HepG2 (cell line): ENCODE data around the gene MYRIP. TPM values are rescaled to one million over a fixed set of nuclear protein-coding genes. Genes with fewer than 3 reads are reported as not detected.

Experiments used
- ATAC-seq: fragments of 200-7000 bp; cut with Tn5 transposase; 3 replicates; pipeline ENCODE4 v1.9.1; 2020; ENCODE audit warnings: mild to moderate bottlenecking, moderate library complexity
- BruUV-seq: library from RNA; stranded (reverse); fragments of 400-500 nt; replicated peaks from 2 replicates; lab custom pipeline; 2021; lab: Mats Ljungman, UMichigan
- CTCF ChIA-PET: fragments of 300-600 bp; formaldehyde crosslinking; extraction: SDS; loops from one replicate; lab custom pipeline; 2021; ENCODE audit warnings: low total read pairs, inconsistent platforms, low intra/inter-chr PET ratio; lab: Yijun Ruan, JAX
- POLR2A ChIA-PET: fragments of 350-600 bp; sonication (Branson Sonifier 250); formaldehyde crosslinking; loops from one replicate; lab custom pipeline; 2020; ENCODE audit warnings: antibody characterized with exemption, inconsistent platforms; lab: Yijun Ruan, JAX
- DNase-seq: peaks from one replicate; pipeline ENCODE4 v3.0.0-alpha.2; 2015; ENCODE audit warnings: low spot score
- FAIRE-seq: peaks from 3 replicates; lab custom pipeline; 2011; peaks lifted over from hg19 to GRCh38; lab: Jason Lieb, UNC
- H2AFZ ChIP-seq: one replicate; pipeline ENCODE4 v1.6.1; 2011; ENCODE audit warnings: low read length, inconsistent platforms
- H3K27ac ChIP-seq: fragments of 300-600 bp; 3 replicates; pipeline ENCODE4 v1.8.0; 2011; ENCODE audit warnings: mixed run types, mild to moderate bottlenecking, mixed read lengths, low read length, inconsistent platforms; ENCODE audit not compliant: insufficient read depth; ENCODE audit errors: extremely low read length
- H3K27me3 ChIP-seq, 2 experiments: fragments of 200-600 bp in 1 of 2; 2 replicates in 1 of 2; 3 replicates in 1 of 2; pipeline versions ENCODE4 v1.6.0 to v1.8.0; 2011; ENCODE audit warnings: low read length in 2 of 2, mild to moderate bottlenecking in 2 of 2, moderate library complexity in 2 of 2, inconsistent platforms in 1 of 2; ENCODE audit not compliant: insufficient read depth in 2 of 2, control insufficient read depth in 1 of 2
- H3K36me3 ChIP-seq, 2 experiments: fragments of 200-600 bp in 1 of 2; replicated peaks in 1 of 2; 2 replicates in 1 of 2; 3 replicates in 1 of 2; pipeline versions ENCODE4 v1.5.1 to v1.8.0; 2011; ENCODE audit warnings: low read length in 2 of 2, inconsistent platforms in 1 of 2; ENCODE audit not compliant: insufficient read depth in 2 of 2, control insufficient read depth in 1 of 2
- H3K4me1 ChIP-seq: 2 replicates; pipeline ENCODE4 v1.5.1; 2012; ENCODE audit warnings: low read length, inconsistent platforms; ENCODE audit not compliant: insufficient read depth
- H3K4me2 ChIP-seq: 2 replicates; pipeline ENCODE4 v1.6.0; 2011; ENCODE audit warnings: low read depth, low read length, inconsistent platforms
- H3K4me3 ChIP-seq, 3 experiments: fragments of 200-600 bp in 1 of 3; sonication (generic), shearing (Covaris generic) in 1 of 3; replicated peaks in 1 of 3; 2 replicates each; pipeline ENCODE4 v1.5.1; 2011 to 2016; ENCODE audit warnings: low read length in 3 of 3, inconsistent platforms in 2 of 3, low read depth in 2 of 3, mild to moderate bottlenecking in 2 of 3, control low read depth in 1 of 3, mixed read lengths in 1 of 3; ENCODE audit not compliant: insufficient read depth in 1 of 3
- H3K79me2 ChIP-seq: one replicate; pipeline ENCODE4 v1.6.1; 2011; ENCODE audit warnings: low read length, inconsistent platforms; ENCODE audit not compliant: insufficient read depth
- H3K9ac ChIP-seq: 2 replicates; pipeline ENCODE4 v1.6.0; 2011; ENCODE audit warnings: mild to moderate bottlenecking, low read depth, low read length, inconsistent platforms; ENCODE audit not compliant: insufficient read depth
- H3K9me3 ChIP-seq: 2 replicates; pipeline ENCODE4 v1.5.1; 2012; ENCODE audit warnings: mild to moderate bottlenecking, low read length
- H4K20me1 ChIP-seq: 2 replicates; pipeline ENCODE4 v1.6.0; 2011; ENCODE audit warnings: inconsistent platforms, mild to moderate bottlenecking, low read length, moderate library complexity; ENCODE audit not compliant: insufficient read depth
- CREM ChIP-seq, 2 experiments: sonication (generic) in 1 of 2; formaldehyde crosslinking in 1 of 2; IDR thresholded peaks; 2 replicates each; pipeline versions ENCODE4 v1.4.0 to v1.6.1; 2016 to 2020; ENCODE audit warnings: antibody characterized with exemption in 1 of 2, mild to moderate bottlenecking in 1 of 2, missing genetic modification reagents in 1 of 2
- E2F5 ChIP-seq: sonication (generic); formaldehyde crosslinking; conservative IDR thresholded peaks from 2 replicates; pipeline ENCODE4 v1.4.0; 2020; ENCODE audit warnings: missing genetic modification reagents
- HDAC6 ChIP-seq: fragments of 200-600 bp; sonication (generic); IDR thresholded peaks from 2 replicates; pipeline ENCODE4 v1.7.0; 2017; ENCODE audit warnings: mild to moderate bottlenecking, antibody characterized with exemption, low read length, low read depth
- IKZF4 ChIP-seq: sonication (generic); formaldehyde crosslinking; IDR thresholded peaks from 2 replicates; pipeline ENCODE4 v1.5.1; 2020; ENCODE audit warnings: borderline replicate concordance, mild to moderate bottlenecking, low read depth, missing genetic modification reagents; ENCODE audit errors: not compliant biosample characterization
- PHB2 ChIP-seq: fragments of 450-650 bp; IDR thresholded peaks from 2 replicates; pipeline ENCODE4 v1.6.1; 2018; ENCODE audit not compliant: partially characterized antibody
- SIX4 ChIP-seq: sonication (generic); formaldehyde crosslinking; IDR thresholded peaks from 2 replicates; pipeline ENCODE4 v1.4.0; 2020; ENCODE audit warnings: missing genetic modification reagents
- WIZ ChIP-seq: sonication (generic); formaldehyde crosslinking; IDR thresholded peaks from 2 replicates; pipeline ENCODE4 v1.5.1; 2020; ENCODE audit warnings: mild to moderate bottlenecking, missing genetic modification reagents
- ZNF678 ChIP-seq: sonication (generic); formaldehyde crosslinking; IDR thresholded peaks from 2 replicates; pipeline ENCODE4 v1.4.0; 2020; ENCODE audit warnings: mild to moderate bottlenecking, missing genetic modification reagents
- WGBS: methylation state at CpG from one replicate; pipeline ENCODE4 v1.1.6; 2017; ENCODE audit warnings: low lambda C conversion rate; 5-methylcytosine and 5-hydroxymethylcytosine counted together
- in situ Hi-C: cut with HindIII; loops from 2 replicates; pipeline ENCODE4 v1.10.0; 2017; ENCODE audit warnings: low pct_unique_long_range_greater_than_20kb; ENCODE audit not compliant: extremely low pct_ligation_motif_present
- intact Hi-C: fragments of 100-400 bp; cut with micrococcal nuclease; formaldehyde crosslinking; loops from one replicate; pipeline ENCODE4 v1.10.0; 2022; ENCODE audit not compliant: unreplicated experiment
- polyA plus RNA-seq, 8 experiments: library from polyadenylated mRNA; depleted of rRNA in 3 of 8; stranded (reverse) in 7 of 8; unstranded in 1 of 8; fragments of >200 nt; fragmentation: Illumina TruSeq in 4 of 8; extraction: Trizol in 4 of 8; gene quantifications; 2 replicates each; pipeline versions ENCODE4 v1.2.1 to v1.2.3, GENCODE V29; 2011 to 2016; ENCODE audit warnings: low read depth in 4 of 8, missing spikeins in 1 of 8, mixed read lengths in 1 of 8; ENCODE audit not compliant: insufficient read depth in 1 of 8
- total RNA-seq, 5 experiments: library from RNA; depleted of rRNA; stranded (reverse); fragments of >200 nt; fragmentation: Illumina TruSeq; extraction: Trizol; gene quantifications; 2 replicates each; pipeline ENCODE4 v1.2.3, GENCODE V29; 2016; ENCODE audit warnings: low read depth in 1 of 5
- TF ChIP-seq, protein P1 (sequence below): sonication (generic); formaldehyde crosslinking; IDR thresholded peaks from 2 replicates; pipeline ENCODE4 v1.5.0; 2020; ENCODE audit warnings: mild to moderate bottlenecking, low read depth, missing genetic modification reagents, borderline replicate concordance

The MYRIP gene
- total and polyA plus RNA-seq, 2 of the 13 experiments (the other 11 are each of a cell fraction or from before 2014, with no cell fraction given): 0.64 to 0.84 TPM

GRCh38 chr3:40206522-40206921 is 397.1 kb downstream of the MYRIP start:
- H3K4me1 ChIP-seq: peaks cover 11% of the 10 kb centered on the region
- H3K27me3 ChIP-seq: no peaks in the 10 kb centered on the region
- WGBS: 48% methylated on average over 2 of the region's 2 CpGs
- FAIRE-seq (no peak), DNase-seq (no peak), ATAC-seq (no peak)
- intact Hi-C loops: no loop called here
- no peaks in the 10 kb centered on the region for H3K79me2 ChIP-seq
- H3K9ac ChIP-seq: no peak overlapping the region
- no peak overlapping the region for H3K4me3 ChIP-seq
- H3K27ac ChIP-seq: no peak overlapping the region
- H3K36me3 ChIP-seq: no peaks in the 10 kb centered on the region
- H3K9me3 ChIP-seq: no peaks in the 10 kb centered on the region
- H4K20me1 ChIP-seq: no peaks in the 10 kb centered on the region
- H2AFZ ChIP-seq: no peak overlapping the region
- no peak overlapping the region for H3K4me2 ChIP-seq
- in situ Hi-C loops: no loop called here
- TF ChIP-seq SIX4 (CRISPR knock-in tag) (no peak), ZNF678 (CRISPR knock-in tag) (no peak), WIZ (CRISPR knock-in tag) (no peak), CREM (IDR thresholded peaks at IDR 0.05) (no peak), CREM (CRISPR knock-in tag; IDR thresholded peaks at IDR 0.05) (no peak), E2F5 (CRISPR knock-in tag) (no peak), HDAC6 (no peak), PHB2 (no peak), IKZF4 (CRISPR knock-in tag) (no peak)
- TF ChIP-seq, protein P1, sequence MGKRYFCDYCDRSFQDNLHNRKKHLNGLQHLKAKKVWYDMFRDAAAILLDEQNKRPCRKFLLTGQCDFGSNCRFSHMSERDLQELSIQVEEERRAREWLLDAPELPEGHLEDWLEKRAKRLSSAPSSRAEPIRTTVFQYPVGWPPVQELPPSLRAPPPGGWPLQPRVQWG: no peak
- ChIA-PET POLR2A (no interaction called here), CTCF (no interaction called here)
- no TSS peak for BruUV-seq
